A549 (cell line): ENCODE results near the gene ZNF616. TPM values are rescaled to one million over a fixed set of nuclear protein-coding genes. Genes with fewer than 3 reads are reported as not detected.

Experiments used
- ATAC-seq, 2 experiments: fragments of 200-7000 bp in 1 of 2; fragments of >200 bp in 1 of 2; cut with Nextera tagmentation in 1 of 2; cut with Tn5 transposase in 1 of 2; 3 replicates each; pipeline versions ENCODE4 v1.8.0 to v1.9.1; 2018 to 2020; ENCODE audit warnings: mild to moderate bottlenecking in 1 of 2, moderate library complexity in 1 of 2
- CTCF ChIA-PET: fragments of 300-600 bp; sonication (Branson Sonifier 250); formaldehyde crosslinking; extraction: SDS; loops from one replicate; lab custom pipeline; 2021; ENCODE audit warnings: antibody characterized with exemption, inconsistent platforms; lab: Yijun Ruan, JAX
- POLR2A ChIA-PET: fragments of 350-600 bp; formaldehyde crosslinking; extraction: SDS; loops from one replicate; lab custom pipeline; 2021; ENCODE audit warnings: antibody characterized with exemption, inconsistent platforms; lab: Yijun Ruan, JAX
- DNase-seq, 2 experiments: peaks; one replicate each; pipeline versions ENCODE4 v3.0.0 to v3.0.0-alpha.2; 2011 to 2016; ENCODE audit warnings: low read depth in 1 of 2, low spot score in 1 of 2
- FAIRE-seq: peaks from 2 replicates; lab custom pipeline; 2011; peaks lifted over from hg19 to GRCh38; lab: Jason Lieb, UNC
- H3K27ac ChIP-seq, 2 experiments: fragments of >200 bp; sonication (Bioruptor Twin); formaldehyde crosslinking; 3 replicates each; pipeline ENCODE4 v1.5.1; 2016 to 2017
- H3K4me1 ChIP-seq: fragments of >200 bp; sonication (Bioruptor Twin); formaldehyde crosslinking; 3 replicates; pipeline ENCODE4 v1.6.1; 2016
- H3K4me2 ChIP-seq: fragments of >200 bp; sonication (Bioruptor Twin); formaldehyde crosslinking; 3 replicates; pipeline ENCODE4 v1.6.1; 2016
- H3K4me3 ChIP-seq: fragments of >200 bp; sonication (Bioruptor Twin); formaldehyde crosslinking; 3 replicates; pipeline ENCODE4 v1.5.1; 2016
- H3K9me3 ChIP-seq: fragments of >200 bp; sonication (Bioruptor Twin); formaldehyde crosslinking; 3 replicates; pipeline ENCODE4 v1.6.1; 2016
- BHLHE40 ChIP-seq: IDR thresholded peaks from 2 replicates; pipeline ENCODE4 v1.6.1; 2012; ENCODE audit warnings: low read depth, low read length, inconsistent platforms
- CBX8 ChIP-seq: fragments of 200-600 bp; sonication (generic); IDR thresholded peaks from 2 replicates; pipeline ENCODE4 v1.6.1; 2016
- CEBPB ChIP-seq, 2 experiments: fragments of >200 bp in 1 of 2; sonication (Bioruptor Twin) in 1 of 2; formaldehyde crosslinking in 1 of 2; IDR thresholded peaks; 2 replicates each; pipeline ENCODE4 v1.6.1; 2012 to 2016
- CTCF ChIP-seq: fragments of >200 bp; sonication (Bioruptor Twin); formaldehyde crosslinking; IDR thresholded peaks from 3 replicates; pipeline ENCODE4 v1.5.1; 2016
- EP300 ChIP-seq, 2 experiments: fragments of >200 bp; sonication (Bioruptor Twin); formaldehyde crosslinking; IDR thresholded peaks; 2 replicates in 1 of 2; 3 replicates in 1 of 2; pipeline ENCODE4 v1.6.1; 2016 to 2017
- ESRRA ChIP-seq: fragments of 150-350 bp; IDR thresholded peaks from 2 replicates; pipeline ENCODE4 v1.6.1; 2014; ENCODE audit warnings: mild to moderate bottlenecking, low read length, borderline replicate concordance
- FOSB ChIP-seq: fragments of 250-450 bp; sonication (Bioruptor Pico); IDR thresholded peaks from 2 replicates; pipeline ENCODE4 v1.5.0; 2020; ENCODE audit warnings: mild to moderate bottlenecking, moderate library complexity
- FOXS1 ChIP-seq: fragments of 250-450 bp; sonication (Bioruptor Pico); IDR thresholded peaks from 2 replicates; pipeline ENCODE4 v1.5.0; 2020; ENCODE audit warnings: mild to moderate bottlenecking, moderate library complexity
- HDAC2 ChIP-seq: fragments of 200-600 bp; sonication (generic); IDR thresholded peaks from 2 replicates; pipeline ENCODE4 v1.6.1; 2016
- HES2 ChIP-seq: fragments of >200 bp; sonication (Bioruptor Twin); formaldehyde crosslinking; IDR thresholded peaks from 2 replicates; pipeline ENCODE4 v1.6.1; 2016
- HEYL ChIP-seq: fragments of 250-450 bp; sonication (Bioruptor Pico); IDR thresholded peaks from 2 replicates; pipeline ENCODE4 v1.8.0; 2021; ENCODE audit warnings: mild to moderate bottlenecking, moderate library complexity
- HOXA7 ChIP-seq: fragments of 250-450 bp; sonication (Bioruptor Pico); IDR thresholded peaks from 2 replicates; pipeline ENCODE4 v1.5.0; 2020; ENCODE audit warnings: mild to moderate bottlenecking, moderate library complexity
- MAFK ChIP-seq: fragments of 450-650 bp; IDR thresholded peaks from 2 replicates; pipeline ENCODE4 v1.6.1; 2014; ENCODE audit not compliant: partially characterized antibody
- MAX ChIP-seq: IDR thresholded peaks from 2 replicates; pipeline ENCODE4 v1.6.1; 2012
- NFE2L2 ChIP-seq: fragments of 150-350 bp; conservative IDR thresholded peaks from 2 replicates; pipeline ENCODE4 v1.6.1; 2014; ENCODE audit warnings: low read length
- NR3C1 ChIP-seq: fragments of >200 bp; sonication (Bioruptor Twin); formaldehyde crosslinking; IDR thresholded peaks from 3 replicates; pipeline ENCODE4 v1.6.1; 2017
- PHF8 ChIP-seq: fragments of 200-600 bp; sonication (generic); IDR thresholded peaks from 2 replicates; pipeline ENCODE4 v1.6.1; 2016; ENCODE audit warnings: low read depth, mild to moderate bottlenecking, antibody characterized with exemption, moderate library complexity, borderline replicate concordance
- RARB ChIP-seq: fragments of 250-450 bp; sonication (Bioruptor Pico); IDR thresholded peaks from 2 replicates; pipeline ENCODE4 v1.8.0; 2021; ENCODE audit warnings: mild to moderate bottlenecking, moderate library complexity
- RCOR1 ChIP-seq: fragments of 150-350 bp; IDR thresholded peaks from 2 replicates; pipeline ENCODE4 v1.6.1; 2014; ENCODE audit warnings: antibody characterized with exemption, low read length, low read depth
- TP53 ChIP-seq: fragments of 250-450 bp; sonication (Bioruptor Pico); IDR thresholded peaks from 2 replicates; pipeline ENCODE4 v1.5.0; 2021; ENCODE audit warnings: mild to moderate bottlenecking, moderate library complexity
- USF2 ChIP-seq: fragments of 450-650 bp; IDR thresholded peaks from 2 replicates; pipeline ENCODE4 v1.6.1; 2014; ENCODE audit warnings: antibody characterized with exemption
- ZC3H11A ChIP-seq: fragments of 450-650 bp; IDR thresholded peaks from 2 replicates; pipeline ENCODE4 v1.6.1; 2014; ENCODE audit warnings: antibody characterized with exemption, mild to moderate bottlenecking
- ZFP36 ChIP-seq: fragments of 450-650 bp; IDR thresholded peaks from 2 replicates; pipeline ENCODE4 v1.6.1; 2014; ENCODE audit warnings: borderline replicate concordance; ENCODE audit not compliant: partially characterized antibody
- ZNF302 ChIP-seq: fragments of 250-450 bp; sonication (Bioruptor Pico); IDR thresholded peaks from 2 replicates; pipeline ENCODE4 v1.9.0; 2021; ENCODE audit warnings: inconsistent platforms, mild to moderate bottlenecking, moderate library complexity
- ZSCAN20 ChIP-seq: fragments of 250-450 bp; sonication (Bioruptor Pico); IDR thresholded peaks from 2 replicates; pipeline ENCODE4 v1.8.0; 2022; ENCODE audit warnings: mild to moderate bottlenecking, moderate library complexity
- WGBS: methylation state at CpG from one replicate; pipeline ENCODE4 v1.1.6; 2017; ENCODE audit errors: missing lambda C conversion rate; 5-methylcytosine and 5-hydroxymethylcytosine counted together
- polyA plus RNA-seq, 4 experiments: library from polyadenylated mRNA; depleted of rRNA in 3 of 4; stranded (reverse); fragments of >200 nt; fragmentation: RNase III in 1 of 4; extraction: RNeasy Plus Mini Kit Qiagen cat#74134 plus additional on column Dnase treatment in 1 of 4; gene quantifications; 2 replicates in 3 of 4; 3 replicates in 1 of 4; pipeline ENCODE4 v1.2.3, GENCODE V29; 2011 to 2017
- TF ChIP-seq, protein P1 (sequence below): fragments of 250-450 bp; sonication (Bioruptor Pico); IDR thresholded peaks from 2 replicates; pipeline ENCODE4 v1.5.0; 2021; ENCODE audit warnings: mild to moderate bottlenecking, moderate library complexity, borderline replicate concordance
- TF ChIP-seq, protein P2 (sequence below): fragments of 150-350 bp; IDR thresholded peaks from 2 replicates; pipeline ENCODE4 v1.6.1; 2014; ENCODE audit warnings: low read depth, mild to moderate bottlenecking, low read length

The ZNF616 gene
- polyA plus RNA-seq, 2 of the 4 experiments (the other 2 are of a cell fraction) = 0.90 to 1.8 TPM

- Histone ChIP-seq H3K4me1 (no peaks in the 10 kb centered on the region), H3K4me3 (peak overlapping the region; percentile 64), H3K27ac (no peak overlapping the region), H3K4me2 (peak overlapping the region; percentile 80), H3K9me3 (peaks cover 91% of the 10 kb centered on the region)
- no peak for FAIRE-seq
- WGBS = 13% methylated on average over 21 of the region's 22 CpGs
- ChIA-PET POLR2A (no interaction called here), CTCF (interaction anchor here (0.6 to 1.6 kb wide), 3 partner anchors 12 to 369 kb away, joined by 3 to 5 read pairs (median 5); no protein-coding TSS in a partner anchor)
- ATAC-seq = peak in 1 of 2 experiments; percentile 97; a peak in 3 of 6 replicates
- DNase-seq = no peak
- TF ChIP-seq HES2 (no peak), FOSB (no peak), MAFK (no peak), HEYL (CRISPR knock-in tag) (no peak), ZNF302 (CRISPR knock-in tag) (no peak), ZSCAN20 (CRISPR knock-in tag) (no peak), NR3C1 (no peak), CTCF (no peak), HDAC2 (no peak), HOXA7 (CRISPR knock-in tag) (no peak), ESRRA (no peak), RCOR1 (no peak), RARB (CRISPR knock-in tag) (no peak), CBX8 (no peak), ZFP36 (no peak), ZC3H11A (no peak), BHLHE40 (no peak)
Measured at GRCh38 chr19:52140032-52140710, 433 bp upstream of the ZNF616 start.

DNA sequence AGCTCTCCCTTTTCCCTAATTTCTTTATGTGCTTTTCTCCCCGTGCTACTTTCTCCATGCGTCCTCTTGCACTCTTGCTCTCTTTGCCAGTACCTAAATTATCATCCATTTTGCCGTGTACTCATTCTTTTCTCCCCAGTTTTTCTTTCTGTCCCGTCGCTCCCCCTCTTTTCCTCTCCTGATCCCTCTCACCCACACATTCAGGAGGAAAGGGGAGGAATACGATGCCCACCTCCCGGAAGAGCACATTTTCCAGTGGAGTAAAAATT lies 821 bp downstream of the ZNF616 start:
- H3K9me3 ChIP-seq = peaks cover 88% of the 10 kb centered on the region
- peak overlapping the region; percentile 80 for H3K4me2 ChIP-seq
- WGBS = 15% methylated on average over 7 of the region's 7 CpGs
- TF ChIP-seq PHF8 (no peak), CBX8 (no peak), FOSB (no peak), USF2 (no peak), CEBPB (IDR thresholded peaks at IDR 0.05) (no peak), HES2 (no peak), FOXS1 (CRISPR knock-in tag) (no peak), NFE2L2 (no peak), MAX (no peak), TP53 (CRISPR knock-in tag) (no peak), EP300 (IDR thresholded peaks at IDR 0.05) (no peak)
- TF ChIP-seq, protein P1, sequence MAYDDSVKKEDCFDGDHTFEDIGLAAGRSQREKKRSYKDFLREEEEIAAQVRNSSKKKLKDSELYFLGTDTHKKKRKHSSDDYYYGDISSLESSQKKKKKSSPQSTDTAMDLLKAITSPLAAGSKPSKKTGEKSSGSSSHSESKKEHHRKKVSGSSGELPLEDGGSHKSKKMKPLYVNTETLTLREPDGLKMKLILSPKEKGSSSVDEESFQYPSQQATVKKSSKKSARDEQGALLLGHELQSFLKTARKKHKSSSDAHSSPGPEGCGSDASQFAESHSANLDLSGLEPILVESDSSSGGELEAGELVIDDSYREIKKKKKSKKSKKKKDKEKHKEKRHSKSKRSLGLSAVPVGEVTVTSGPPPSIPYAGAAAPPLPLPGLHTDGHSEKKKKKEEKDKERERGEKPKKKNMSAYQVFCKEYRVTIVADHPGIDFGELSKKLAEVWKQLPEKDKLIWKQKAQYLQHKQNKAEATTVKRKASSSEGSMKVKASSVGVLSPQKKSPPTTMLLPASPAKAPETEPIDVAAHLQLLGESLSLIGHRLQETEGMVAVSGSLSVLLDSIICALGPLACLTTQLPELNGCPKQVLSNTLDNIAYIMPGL = no peak
- TF ChIP-seq, protein P2, sequence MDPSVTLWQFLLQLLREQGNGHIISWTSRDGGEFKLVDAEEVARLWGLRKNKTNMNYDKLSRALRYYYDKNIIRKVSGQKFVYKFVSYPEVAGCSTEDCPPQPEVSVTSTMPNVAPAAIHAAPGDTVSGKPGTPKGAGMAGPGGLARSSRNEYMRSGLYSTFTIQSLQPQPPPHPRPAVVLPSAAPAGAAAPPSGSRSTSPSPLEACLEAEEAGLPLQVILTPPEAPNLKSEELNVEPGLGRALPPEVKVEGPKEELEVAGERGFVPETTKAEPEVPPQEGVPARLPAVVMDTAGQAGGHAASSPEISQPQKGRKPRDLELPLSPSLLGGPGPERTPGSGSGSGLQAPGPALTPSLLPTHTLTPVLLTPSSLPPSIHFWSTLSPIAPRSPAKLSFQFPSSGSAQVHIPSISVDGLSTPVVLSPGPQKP = no peak
- H3K4me1 ChIP-seq = no peaks in the 10 kb centered on the region
- peak overlapping the region; percentile 64 for H3K4me3 ChIP-seq
- no peak overlapping the region for H3K27ac ChIP-seq
- POLR2A ChIA-PET = no interaction called here
- no peak for FAIRE-seq
- no peak for ATAC-seq
- DNase-seq = no peak
- CTCF ChIA-PET = interaction anchor here (1.4 to 1.9 kb wide), 4 partner anchors 10 to 94 kb away, joined by 3 to 4 read pairs (median 4); no protein-coding TSS in a partner anchor
